ENCODE results near the gene C10orf71. TPM values are rescaled to one million over a fixed set of nuclear protein-coding genes. Genes with fewer than 3 reads are reported as not detected.

The C10orf71 gene
- total and polyA plus RNA-seq, 3 donors from 2014 or later, result 0.08 to 0.79 (median 0.12) TPM

DNA sequence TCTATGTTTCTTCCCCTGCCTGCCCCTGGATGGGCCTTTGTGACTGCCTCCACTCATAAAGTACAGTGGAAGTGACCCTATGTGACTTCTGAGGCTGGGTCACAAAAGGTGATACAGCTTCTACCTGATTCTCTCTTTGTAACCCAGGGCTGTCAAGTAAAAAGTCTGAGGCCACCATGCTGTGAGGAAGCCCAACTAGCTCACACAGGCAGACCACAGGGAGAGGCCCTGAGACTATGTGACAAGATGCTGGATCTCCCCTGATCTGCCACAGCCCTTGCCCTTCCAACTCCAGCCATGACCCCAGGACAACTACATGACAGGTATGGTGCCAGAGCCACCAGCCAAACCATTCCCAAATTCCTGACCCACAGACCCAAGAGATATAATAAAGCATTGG is 51.2 kb downstream of the C10orf71 start:
- no peaks in the 10 kb centered on the region for H3K9me3 ChIP-seq
- no peaks in the 10 kb centered on the region for H3K27me3 ChIP-seq
- H3K4me3 ChIP-seq, result no peak overlapping the region
- intact Hi-C loops (cut with DNase I; ENCODE audit: low total_unique reads), result no loop called here
- no peaks in the 10 kb centered on the region for H3K36me3 ChIP-seq (ENCODE audit: low read depth, missing control alignments)
- H3K4me1 ChIP-seq, result no peaks in the 10 kb centered on the region
- DNase-seq, result no peak
- TF ChIP-seq, protein P1, sequence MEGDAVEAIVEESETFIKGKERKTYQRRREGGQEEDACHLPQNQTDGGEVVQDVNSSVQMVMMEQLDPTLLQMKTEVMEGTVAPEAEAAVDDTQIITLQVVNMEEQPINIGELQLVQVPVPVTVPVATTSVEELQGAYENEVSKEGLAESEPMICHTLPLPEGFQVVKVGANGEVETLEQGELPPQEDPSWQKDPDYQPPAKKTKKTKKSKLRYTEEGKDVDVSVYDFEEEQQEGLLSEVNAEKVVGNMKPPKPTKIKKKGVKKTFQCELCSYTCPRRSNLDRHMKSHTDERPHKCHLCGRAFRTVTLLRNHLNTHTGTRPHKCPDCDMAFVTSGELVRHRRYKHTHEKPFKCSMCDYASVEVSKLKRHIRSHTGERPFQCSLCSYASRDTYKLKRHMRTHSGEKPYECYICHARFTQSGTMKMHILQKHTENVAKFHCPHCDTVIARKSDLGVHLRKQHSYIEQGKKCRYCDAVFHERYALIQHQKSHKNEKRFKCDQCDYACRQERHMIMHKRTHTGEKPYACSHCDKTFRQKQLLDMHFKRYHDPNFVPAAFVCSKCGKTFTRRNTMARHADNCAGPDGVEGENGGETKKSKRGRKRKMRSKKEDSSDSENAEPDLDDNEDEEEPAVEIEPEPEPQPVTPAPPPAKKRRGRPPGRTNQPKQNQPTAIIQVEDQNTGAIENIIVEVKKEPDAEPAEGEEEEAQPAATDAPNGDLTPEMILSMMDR (IDR thresholded peaks at IDR 0.05), result no peak
- TF ChIP-seq POLR2A (IDR thresholded peaks at IDR 0.05), result no peak
- H3K27ac ChIP-seq, result no peak overlapping the region

DNA sequence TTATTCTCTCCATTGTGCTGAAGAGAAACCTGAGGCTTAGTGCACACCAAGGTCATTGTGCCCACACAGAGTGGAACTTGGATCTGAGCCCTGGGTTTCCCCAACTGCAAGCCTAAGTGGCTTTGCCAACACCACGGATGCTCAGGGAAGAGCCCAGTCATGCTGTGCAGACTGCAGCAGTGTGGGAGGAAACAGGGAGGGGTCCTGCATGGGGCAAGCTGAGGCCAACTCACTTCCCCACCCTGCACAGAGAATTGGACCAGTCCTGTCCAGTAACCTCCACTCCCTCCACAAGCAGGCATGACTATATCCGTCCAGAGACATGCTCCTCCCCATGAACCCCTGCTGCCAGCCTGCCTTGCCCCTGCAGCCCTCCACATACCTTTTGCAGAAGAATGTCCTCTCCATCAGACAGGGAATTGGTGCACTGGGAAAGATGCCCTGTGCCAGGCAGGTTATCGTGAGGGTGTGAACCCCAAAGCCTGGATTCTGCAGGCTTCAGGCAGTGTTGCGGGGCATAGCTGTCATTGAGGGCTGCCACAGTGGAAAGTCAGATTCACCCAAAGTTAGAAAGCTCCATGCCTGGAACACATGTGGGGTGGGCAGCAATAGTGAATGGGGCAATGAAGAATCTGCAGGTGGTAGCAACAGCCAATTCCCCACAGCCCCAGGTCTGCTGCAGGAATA is 52.0 kb downstream of the C10orf71 start:
- intact Hi-C loops (cut with DNase I; ENCODE audit: low total_unique reads), result no loop called here
- DNase-seq, result no peak
- TF ChIP-seq, protein P1 (IDR thresholded peaks at IDR 0.05), result no peak
- TF ChIP-seq POLR2A (IDR thresholded peaks at IDR 0.05), result no peak
- Histone ChIP-seq H3K4me1 (no peaks in the 10 kb centered on the region), H3K9me3 (no peaks in the 10 kb centered on the region), H3K4me3 (no peak overlapping the region), H3K27me3 (no peaks in the 10 kb centered on the region), H3K27ac (no peak overlapping the region), H3K36me3 (ENCODE audit: low read depth, missing control alignments) (no peaks in the 10 kb centered on the region)
- WGBS, 2 donors, result 71 to 80% methylated on average over 4 of the region's 4 CpGs

DNA sequence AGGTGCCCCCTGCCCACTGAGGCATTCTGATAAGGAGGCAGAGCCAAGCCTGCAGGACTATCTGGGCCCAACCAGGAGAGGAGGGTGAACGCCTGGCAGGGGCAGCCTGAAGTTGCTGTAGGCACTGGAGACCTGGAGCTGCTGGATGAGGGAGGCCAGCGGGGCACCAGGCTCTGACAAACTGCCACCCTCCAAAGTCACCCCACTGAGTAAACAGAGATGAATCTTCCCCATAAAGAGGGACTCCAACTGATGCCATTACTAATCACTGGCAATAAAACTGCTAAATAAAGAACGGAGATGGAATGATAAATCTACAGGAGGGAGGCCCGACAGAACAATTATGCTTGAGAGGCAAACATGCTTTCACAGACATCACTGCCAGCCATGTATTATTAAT is 52.7 kb downstream of the C10orf71 start:
- TF ChIP-seq, protein P1 (IDR thresholded peaks at IDR 0.05), result no peak
- no peak for TF ChIP-seq POLR2A (IDR thresholded peaks at IDR 0.05)
- Histone ChIP-seq H3K9me3 (no peaks in the 10 kb centered on the region), H3K4me3 (no peak overlapping the region), H3K4me1 (no peaks in the 10 kb centered on the region), H3K27me3 (no peaks in the 10 kb centered on the region), H3K27ac (no peak overlapping the region), H3K36me3 (ENCODE audit: low read depth, missing control alignments) (no peaks in the 10 kb centered on the region)
- intact Hi-C loops (cut with DNase I; ENCODE audit: low total_unique reads), result no loop called here
- no peak for DNase-seq
- 84 to 86% methylated on average over 3 to 4 of the region's 4 CpGs for WGBS, 2 donors

DNA sequence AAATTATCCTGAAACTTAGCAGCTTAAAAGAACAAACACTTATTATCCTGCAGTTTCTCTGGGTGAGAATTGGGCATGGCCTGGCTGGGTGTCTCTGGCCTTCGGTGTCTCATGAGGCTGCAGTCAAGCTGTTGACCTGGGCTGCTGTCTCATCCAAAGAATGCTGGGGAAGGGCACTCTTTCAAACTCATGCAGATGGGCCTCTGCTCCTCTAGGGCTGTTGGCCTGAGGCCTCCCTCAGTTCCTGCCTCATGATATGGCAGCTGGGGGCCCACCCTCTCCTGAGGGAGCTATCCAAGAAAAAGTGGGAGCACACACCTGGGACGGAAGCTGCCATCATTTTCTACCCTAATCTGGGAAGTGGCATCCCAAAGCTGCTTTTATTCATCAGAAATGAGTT is 53.4 kb downstream of the C10orf71 start:
- intact Hi-C loops (cut with DNase I; ENCODE audit: low total_unique reads), result no loop called here
- Histone ChIP-seq H3K4me1 (no peaks in the 10 kb centered on the region), H3K36me3 (ENCODE audit: low read depth, missing control alignments) (no peaks in the 10 kb centered on the region), H3K27me3 (no peaks in the 10 kb centered on the region), H3K9me3 (no peaks in the 10 kb centered on the region), H3K4me3 (no peak overlapping the region), H3K27ac (no peak overlapping the region)
- TF ChIP-seq, protein P1 (IDR thresholded peaks at IDR 0.05), result no peak
- TF ChIP-seq POLR2A (IDR thresholded peaks at IDR 0.05), result no peak
- DNase-seq, result no peak
- WGBS, 2 donors, result 75 to 93% methylated on average over 1 to 2 of the region's 2 CpGs

All from testis (tissue), 3 donors.